Suprapubic skin (tissue), 3 donors: ENCODE data around the gene FNDC5.

Source experiments
- EP300 ChIP-seq: sonication (generic); formaldehyde crosslinking; IDR thresholded peaks from one replicate; pipeline ENCODE4 v1.6.1; 2017; ENCODE audit warnings: antibody characterized with exemption
- TF ChIP-seq, protein P1 (sequence below), 2 donors: fragments of 200-600 bp in 1 of 2; fragments of 450-650 bp in 1 of 2; sonication (generic) in 1 of 2; IDR thresholded peaks; one replicate each; pipeline ENCODE4 v1.5.1; 2016 to 2019; ENCODE audit warnings: antibody characterized with exemption in 2 of 2, mild to moderate bottlenecking in 1 of 2, moderate library complexity in 1 of 2

DNA sequence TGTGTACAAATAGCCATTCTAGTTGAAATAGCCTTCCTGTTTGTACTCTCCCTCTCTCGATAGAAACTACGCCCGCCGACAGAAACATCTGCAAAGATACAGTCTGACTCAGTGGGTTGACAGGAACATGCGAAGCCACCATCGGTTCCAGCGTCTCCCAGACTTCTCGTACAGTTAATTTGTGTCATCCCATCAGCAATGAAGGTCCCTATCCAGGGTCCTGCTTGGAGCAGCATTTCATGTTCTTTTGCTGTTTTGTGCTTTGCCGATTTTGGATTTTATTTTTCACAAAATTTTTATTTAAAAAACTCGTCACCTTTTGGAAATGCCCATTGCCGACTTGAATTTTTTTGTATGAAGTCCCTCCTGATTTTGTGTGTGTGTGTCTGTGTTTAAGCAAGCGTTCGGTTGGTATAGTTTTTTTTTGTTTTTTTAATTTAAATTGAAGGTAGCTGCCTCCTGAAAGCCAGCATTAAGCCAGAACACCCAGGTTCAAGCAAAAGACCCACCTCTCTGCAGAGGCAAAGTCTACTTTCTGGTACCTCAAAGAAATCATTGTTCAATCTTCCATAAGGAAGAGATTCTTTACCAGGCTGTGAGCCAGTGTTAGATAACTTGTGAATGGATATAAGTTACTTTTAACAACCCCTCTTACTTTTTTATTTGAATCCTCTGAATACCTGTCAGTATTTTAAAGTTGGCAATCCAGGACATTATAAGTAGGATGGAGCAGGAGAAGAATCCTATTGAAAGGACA is 14.7 kb downstream of the FNDC5 start:
- TF ChIP-seq, protein P1, sequence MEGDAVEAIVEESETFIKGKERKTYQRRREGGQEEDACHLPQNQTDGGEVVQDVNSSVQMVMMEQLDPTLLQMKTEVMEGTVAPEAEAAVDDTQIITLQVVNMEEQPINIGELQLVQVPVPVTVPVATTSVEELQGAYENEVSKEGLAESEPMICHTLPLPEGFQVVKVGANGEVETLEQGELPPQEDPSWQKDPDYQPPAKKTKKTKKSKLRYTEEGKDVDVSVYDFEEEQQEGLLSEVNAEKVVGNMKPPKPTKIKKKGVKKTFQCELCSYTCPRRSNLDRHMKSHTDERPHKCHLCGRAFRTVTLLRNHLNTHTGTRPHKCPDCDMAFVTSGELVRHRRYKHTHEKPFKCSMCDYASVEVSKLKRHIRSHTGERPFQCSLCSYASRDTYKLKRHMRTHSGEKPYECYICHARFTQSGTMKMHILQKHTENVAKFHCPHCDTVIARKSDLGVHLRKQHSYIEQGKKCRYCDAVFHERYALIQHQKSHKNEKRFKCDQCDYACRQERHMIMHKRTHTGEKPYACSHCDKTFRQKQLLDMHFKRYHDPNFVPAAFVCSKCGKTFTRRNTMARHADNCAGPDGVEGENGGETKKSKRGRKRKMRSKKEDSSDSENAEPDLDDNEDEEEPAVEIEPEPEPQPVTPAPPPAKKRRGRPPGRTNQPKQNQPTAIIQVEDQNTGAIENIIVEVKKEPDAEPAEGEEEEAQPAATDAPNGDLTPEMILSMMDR (IDR thresholded peaks at IDR 0.05): no peak
- TF ChIP-seq EP300: no peak
